C4-2B (cell line): ENCODE results near the gene SETBP1.

Source experiments
- CTCF ChIP-seq: fragments of 450-650 bp; conservative IDR thresholded peaks from 2 replicates; pipeline ENCODE4 v1.5.1; 2017; ENCODE audit warnings: mild to moderate bottlenecking
- ZFX ChIP-seq: fragments of 450-650 bp; IDR thresholded peaks from 2 replicates; pipeline ENCODE4 v1.6.1; 2017

GRCh38 chr18:45083226-45083855 lies 402.7 kb downstream of the SETBP1 start:
- no peak for TF ChIP-seq CTCF
- TF ChIP-seq ZFX, result no peak
